GM18517 (cell line): Measurements from ENCODE around the gene HNRNPUL1.
A peak's percentile ranks its signal among the peaks of the same experiment; 100 is the strongest.

ENCODE experiments used
- ATAC-seq: cut with Tn5 transposase; IDR thresholded peaks from one replicate; pipeline ENCODE4 v1.9.1; 2021; ENCODE audit warnings: mild to moderate bottlenecking, moderate library complexity; ENCODE audit not compliant: unreplicated experiment

HNRNPUL1 gene

DNA sequence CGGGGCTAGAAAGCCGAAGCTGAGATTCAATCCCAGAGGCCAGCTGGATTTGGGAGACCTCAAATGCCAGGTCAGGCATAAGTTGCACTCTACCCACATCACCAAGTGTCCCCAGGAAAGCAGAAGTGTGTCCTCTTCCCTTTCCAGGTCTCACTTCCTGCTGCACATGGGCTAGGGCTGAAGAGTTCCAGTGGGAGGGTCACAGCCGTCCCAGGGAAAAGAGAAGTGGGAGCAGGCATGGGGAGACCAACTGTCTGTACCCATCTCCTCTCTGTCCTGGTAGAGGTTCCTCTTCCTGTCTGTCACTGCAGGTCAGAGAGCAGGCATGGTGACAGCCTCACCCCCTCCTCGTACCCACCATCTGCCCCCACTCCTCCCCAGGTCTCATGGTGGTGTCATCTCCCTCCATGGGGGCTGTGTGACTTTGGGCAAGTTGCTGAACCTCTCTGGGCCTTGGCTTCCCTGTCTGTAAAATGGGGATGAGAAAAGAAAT, 30.4 kb upstream of the HNRNPUL1 start:
- no peak for ATAC-seq

DNA sequence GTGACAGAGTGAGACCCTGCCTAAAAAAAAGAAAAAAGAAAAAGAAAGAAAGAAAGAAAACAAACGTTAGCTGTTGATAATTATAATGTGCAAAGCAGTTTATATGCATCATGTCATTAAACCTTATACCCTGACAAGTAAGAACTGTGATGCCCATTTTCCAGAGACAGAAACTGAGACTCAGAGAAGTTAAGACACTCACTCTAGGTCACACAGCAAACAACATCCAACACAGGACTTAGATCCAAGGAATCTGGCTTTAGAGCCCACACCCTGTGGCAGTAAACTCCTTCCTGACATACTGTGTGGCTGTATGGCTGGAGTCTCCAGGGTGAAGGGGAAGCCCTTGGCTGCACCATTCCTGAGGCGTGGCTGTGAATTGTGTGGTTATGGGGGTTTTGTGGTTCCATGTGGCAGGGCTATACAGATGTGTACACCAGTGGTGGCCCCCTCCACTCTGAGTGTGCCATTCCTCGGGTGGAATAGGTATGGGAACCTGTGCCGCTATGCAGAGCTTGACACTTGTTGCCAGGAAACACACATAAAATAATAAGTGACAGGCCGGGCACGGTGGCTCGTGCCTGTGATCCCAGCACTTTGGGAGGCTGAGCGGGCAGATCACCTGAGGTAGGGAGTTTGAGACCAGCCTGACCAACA, 29.5 kb upstream of the HNRNPUL1 start:
- ATAC-seq, result no peak

DNA sequence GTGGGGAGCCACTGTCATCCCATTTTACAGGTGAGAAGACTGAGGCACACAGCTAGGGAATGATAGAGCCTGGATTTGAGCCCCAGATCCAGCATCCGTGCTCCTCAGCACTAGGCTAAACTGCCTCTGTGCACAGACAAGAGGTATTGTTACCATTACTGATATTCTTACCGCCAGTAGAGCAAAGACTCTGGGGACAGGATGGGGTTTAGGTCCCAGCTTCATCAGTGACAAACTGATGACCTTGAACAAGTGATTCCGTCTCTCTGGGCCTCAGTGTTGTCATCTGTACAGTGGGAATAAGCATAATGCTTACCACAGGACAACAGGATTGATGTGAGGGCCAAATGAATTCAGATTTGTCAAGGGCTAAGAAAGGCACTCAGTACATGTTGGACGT, 28.7 kb upstream of the HNRNPUL1 start:
- no peak for ATAC-seq

DNA sequence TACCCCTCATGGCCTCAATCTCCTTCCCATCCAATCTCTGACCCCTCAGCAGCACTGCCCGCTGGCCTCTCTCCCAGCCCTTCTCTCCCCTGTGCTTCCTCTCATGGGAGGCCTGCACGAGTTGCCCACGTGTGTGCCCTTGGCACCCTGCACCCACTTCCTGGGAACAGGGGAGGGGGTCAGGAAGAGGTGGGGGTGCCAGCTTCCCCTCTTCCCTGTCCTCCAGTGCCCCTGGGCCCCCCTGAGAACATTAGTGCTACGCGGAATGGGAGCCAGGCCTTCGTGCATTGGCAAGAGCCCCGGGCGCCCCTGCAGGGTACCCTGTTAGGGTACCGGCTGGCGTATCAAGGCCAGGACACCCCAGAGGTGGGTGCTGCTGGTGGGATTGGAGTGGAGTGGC, 25.9 kb upstream of the HNRNPUL1 start:
- ATAC-seq, result no peak

DNA sequence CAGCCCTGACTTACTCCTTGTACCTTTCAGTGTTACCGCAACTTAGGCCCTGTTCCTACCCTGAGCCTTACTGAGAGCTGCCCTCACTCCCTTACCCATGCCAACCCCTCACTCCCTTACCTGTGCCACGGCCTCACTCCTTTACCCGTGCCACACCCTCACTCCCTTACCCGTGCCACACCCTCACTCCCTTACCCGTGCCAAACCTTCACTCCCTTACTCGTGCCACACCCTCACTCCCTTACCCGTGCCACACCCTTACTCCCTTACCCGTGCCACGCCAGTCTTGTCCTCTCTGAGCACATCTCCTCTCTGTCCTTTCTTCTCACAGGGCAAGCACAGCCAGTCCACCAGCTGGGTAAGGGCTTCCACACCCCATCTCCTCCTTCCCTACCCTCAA, 24.8 kb upstream of the HNRNPUL1 start:
- no peak for ATAC-seq

DNA sequence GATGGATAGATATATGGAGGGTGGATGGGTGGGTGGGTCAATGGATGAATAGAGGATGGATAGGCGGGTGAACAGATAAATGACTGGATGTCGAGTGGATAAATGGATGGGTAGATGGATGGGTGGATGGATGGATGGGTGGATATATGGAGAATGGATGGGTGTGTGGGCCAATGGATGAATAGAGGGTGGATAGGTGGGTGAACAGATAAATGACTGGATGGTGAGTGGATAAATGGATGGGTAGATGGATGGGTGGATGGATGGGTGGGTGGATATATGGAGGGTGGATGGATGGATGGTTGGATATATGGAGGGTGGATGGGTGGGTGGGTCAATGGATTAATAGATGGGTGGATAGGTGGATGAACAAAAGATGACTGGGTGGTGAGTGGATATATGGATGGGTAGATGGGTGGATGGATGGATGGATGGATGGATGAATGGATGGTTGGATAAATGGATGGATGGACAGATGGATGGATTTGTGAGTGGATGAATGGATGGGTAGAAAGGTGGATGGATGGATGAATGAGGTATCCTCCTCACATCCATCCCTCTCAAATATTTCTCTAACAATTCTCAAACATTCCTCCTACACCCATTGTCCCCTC, 24.1 kb upstream of the HNRNPUL1 start:
- ATAC-seq, result no peak

DNA sequence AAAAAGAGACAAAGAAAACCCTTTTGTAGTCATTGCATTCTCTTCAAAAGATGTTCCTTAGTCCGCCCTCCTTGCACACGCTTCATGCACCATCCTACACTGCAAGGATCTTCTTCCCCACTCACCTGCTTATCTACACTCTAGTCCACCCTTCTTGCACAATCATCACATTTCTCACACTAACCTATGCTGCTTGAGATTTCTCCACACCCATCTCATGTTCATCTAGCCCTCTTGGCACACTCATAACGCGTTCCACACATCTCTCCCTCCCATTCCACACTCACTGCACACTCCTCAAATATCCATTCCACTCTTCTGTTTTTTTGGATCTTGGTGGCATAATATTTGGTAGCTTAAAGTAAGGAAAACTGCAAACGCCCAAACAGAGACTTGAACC, 22.3 kb upstream of the HNRNPUL1 start:
- no peak for ATAC-seq

DNA sequence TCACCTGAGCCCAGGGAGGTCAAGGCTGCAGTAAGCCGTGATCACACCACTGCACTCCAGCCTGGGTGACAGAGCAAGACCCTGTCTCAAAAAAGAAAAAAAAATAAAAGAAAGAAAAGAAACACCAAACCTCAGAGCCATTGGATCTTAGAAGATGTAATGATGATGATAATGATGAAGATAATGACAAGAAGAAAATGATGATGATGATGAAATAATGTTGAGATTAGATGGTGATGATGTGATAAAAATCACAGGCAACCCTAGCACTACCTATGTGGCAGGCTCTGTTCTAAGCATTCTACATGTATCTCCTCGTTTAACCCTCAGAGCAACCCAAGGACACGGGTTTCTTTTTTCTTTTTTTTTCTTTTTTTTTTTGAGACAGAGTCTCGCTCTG, 20.1 kb upstream of the HNRNPUL1 start:
- no peak for ATAC-seq

DNA sequence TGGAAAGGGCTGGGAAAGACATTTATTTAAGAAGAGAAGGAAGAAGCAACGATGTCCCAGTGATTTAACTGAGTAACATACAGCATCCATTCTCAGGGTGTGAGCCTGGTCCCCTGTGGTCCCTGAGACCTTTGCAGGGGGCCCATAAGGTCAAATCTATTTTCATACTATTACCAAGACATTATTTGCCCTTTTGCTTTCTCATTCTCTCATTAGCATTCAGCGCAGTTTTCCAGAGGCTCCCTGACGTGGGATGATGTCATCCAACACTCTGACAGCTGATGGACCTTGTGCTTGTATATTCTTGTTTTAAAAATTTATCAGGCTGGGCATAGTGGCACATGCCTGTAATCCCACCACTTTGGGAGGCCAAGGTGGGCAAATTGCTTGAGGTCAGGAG, 18.3 kb upstream of the HNRNPUL1 start:
- ATAC-seq, result no peak

DNA sequence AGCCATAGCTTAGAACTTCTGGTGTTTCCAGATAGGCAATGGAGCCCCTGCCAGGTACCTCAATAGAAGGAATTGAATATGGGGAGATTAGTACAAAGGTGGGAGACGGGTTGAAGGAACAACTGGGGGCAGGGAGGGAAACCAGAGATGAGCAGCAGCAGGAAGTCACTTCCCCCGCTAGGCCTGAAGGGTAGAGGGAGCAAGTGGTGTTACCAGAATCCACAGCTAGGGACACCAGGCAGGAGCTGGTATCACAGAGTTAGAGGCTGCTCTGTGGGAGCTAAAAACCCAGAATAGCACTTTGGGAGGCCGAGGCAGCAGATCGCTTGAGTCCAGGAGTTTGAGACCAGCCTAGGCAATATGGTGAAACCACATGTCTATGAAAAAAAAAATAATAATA, 15.3 kb upstream of the HNRNPUL1 start:
- no peak for ATAC-seq

DNA sequence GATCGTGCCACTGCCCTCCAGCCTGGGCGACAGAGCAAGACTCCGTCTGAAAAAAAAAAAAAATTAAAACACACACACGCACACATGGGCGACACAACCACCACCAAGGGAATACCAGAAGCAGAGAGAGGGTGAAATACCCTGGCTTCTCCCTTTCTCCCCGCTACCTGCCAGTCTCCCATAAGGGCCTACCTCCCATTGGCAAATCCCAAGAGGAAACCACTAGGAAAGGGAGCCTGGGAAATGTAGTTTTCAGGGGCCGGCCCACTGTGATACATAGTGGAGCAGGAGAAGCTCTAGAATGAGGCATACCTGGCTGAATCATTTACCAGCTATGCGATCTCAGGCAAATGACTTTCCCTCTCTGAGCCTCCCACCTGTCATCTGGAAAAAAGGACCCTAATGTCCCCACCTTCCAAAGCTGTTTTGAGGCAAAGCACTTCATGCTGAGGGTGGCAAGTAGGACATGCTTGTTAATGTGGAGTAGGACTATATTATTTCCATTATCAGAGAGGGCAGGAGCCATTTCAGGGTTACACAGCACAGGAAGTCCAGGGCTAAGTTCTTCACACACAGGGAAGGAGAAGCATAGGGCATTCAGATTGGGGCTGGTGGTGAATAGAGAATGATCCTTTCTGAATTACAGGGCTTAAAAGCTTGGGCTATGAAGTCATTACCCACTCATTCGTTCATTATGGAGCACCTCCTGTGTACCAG, 14.3 kb upstream of the HNRNPUL1 start:
- ATAC-seq, result no peak

DNA sequence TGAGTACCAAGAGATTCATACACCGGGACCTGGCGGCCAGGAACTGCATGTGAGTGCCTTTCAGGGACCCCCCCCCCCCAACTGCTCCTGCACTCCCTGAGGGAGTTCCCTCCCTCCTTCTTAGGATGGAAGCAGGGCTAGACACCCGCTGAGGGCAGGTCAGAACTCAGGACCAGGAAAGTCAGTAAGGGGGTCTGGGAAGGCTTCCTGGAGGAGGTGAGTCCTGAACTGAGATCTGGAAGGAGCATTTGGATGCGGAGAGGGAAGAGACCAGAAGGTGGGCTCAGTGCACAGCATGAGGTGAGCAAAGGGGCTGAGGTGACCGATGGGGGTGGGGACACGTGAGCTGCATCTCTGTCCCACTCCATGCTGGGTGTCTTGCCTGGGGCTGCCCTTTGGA, 10.5 kb upstream of the HNRNPUL1 start:
- no peak for ATAC-seq

DNA sequence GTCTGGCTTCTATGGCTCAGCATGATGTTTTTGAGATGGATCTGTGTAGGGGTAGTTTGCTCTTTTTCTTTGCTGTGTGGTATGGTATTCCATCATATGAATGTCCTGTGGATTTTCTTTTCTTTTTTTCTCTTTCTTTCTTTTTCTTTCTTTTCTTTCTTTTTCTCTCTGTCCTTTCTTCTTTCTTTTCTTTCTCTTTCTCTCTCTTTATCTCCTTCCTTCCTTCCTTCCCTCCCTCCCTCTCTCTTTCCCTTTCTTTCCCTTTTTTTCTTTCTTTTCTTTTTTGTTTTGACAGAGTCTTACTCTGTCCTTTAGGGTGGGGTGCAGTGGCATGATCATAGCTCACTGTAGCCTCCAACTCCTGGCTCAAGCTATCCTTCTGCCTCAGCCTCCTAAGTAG, 9.0 kb upstream of the HNRNPUL1 start:
- no peak for ATAC-seq

DNA sequence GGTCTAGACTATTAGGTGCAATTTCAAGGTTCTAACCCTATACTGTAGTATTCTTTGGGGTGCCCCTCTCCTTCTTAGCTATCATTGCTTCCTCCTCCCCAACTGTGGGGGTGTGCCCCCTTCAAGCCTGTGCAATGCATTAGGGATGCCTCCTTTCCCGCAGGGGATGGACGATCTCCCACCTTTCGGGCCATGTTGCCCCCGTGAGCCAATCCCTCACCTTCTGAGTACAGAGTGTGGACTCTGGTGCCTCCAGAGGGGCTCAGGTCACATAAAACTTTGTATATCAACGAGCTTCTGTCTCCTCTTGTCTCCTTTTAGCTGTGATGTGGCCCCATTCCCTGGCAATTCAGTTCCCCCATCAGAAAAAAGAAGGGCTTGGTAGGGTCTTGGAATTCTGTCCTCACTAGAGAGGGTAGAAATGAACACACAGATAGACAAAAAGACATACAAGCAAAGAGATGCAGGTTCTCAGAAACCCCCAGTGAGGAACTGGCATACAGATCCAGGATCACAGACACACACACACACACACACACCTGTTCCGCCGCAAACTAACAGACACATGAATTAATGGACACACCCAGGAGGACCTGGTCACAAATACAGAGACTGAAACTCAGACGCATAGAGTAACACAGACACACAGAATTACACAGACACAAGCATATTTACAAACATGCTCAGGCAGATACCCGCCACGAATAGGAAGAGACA, 2.5 kb upstream of the HNRNPUL1 start:
- no peak for ATAC-seq

DNA sequence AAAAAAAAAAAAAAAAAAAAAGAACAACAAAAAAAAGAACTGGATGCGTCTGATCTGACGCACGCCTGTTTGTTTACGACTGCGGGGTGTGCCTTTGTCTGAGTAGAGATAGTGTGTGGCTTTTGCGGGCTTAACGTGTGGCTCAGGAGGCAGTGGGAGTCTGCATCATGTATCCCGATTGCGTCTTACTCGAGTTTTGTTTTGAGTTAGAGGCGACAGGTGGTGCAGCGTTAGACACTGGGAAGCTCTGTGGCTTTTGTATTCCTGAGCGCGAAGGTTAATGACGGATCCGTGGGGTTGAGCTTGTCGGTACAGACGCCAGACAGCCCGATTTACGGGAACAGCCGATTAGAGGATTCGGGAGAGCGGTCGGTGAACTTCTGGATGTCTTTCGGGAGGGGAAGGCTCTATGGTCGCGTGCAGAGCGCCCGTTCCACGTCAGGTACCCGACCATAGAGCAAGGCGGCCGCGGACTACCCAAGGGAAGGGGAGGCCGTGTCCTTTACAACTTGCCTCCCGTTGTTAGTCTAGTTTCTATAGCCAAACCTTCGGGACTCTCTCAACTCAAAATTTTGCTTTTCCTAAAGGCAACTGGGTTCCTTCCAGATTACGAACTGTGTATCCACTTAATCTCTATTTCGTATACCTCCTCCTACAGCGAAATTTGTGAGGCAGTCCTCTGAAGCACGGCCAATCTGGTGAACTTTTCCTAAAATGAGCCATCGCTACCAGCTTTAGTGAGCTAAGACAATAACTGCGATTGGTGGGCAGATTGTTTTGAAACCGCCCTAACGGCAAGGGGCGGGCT, 926 bp upstream of the HNRNPUL1 start:
- ATAC-seq, result peak; percentile 8

DNA sequence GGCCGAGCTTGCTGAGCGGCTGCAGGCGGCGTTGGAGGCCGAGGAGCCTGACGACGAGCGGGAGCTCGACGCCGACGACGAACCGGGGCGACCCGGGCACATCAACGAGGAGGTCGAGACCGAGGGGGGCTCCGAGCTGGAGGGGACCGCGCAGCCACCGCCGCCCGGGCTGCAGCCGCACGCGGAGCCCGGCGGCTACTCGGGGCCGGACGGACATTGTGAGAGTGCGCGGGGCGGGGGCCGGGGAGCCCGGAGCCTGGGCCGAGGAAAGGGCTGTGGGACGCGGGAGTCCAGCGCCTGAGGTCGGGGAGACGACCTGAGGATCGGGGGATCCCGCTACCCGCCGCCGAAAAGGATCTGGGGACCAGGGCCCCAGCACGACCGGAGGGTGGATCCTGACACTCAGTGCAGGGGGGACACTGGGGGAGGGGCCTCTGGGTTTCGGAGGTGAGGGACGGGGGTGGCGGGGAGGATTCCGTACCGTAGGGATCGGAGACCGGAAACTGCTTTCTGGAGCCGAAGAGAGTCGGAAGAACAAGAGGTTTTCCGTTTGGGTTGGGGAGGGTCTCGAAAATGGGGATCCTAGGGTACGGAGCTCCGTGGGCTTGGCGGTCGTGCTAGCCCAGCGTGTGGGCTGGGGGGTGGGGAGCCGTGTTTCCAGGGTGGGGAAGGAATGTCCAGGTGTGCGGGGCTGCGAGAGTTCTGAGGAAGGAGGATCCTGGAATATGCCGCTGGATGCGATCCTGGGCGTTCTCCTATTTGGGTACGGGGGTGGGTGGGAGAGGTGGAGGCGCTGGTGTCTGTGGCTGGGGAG, 616 bp downstream of the HNRNPUL1 start:
- ATAC-seq, result no peak

DNA sequence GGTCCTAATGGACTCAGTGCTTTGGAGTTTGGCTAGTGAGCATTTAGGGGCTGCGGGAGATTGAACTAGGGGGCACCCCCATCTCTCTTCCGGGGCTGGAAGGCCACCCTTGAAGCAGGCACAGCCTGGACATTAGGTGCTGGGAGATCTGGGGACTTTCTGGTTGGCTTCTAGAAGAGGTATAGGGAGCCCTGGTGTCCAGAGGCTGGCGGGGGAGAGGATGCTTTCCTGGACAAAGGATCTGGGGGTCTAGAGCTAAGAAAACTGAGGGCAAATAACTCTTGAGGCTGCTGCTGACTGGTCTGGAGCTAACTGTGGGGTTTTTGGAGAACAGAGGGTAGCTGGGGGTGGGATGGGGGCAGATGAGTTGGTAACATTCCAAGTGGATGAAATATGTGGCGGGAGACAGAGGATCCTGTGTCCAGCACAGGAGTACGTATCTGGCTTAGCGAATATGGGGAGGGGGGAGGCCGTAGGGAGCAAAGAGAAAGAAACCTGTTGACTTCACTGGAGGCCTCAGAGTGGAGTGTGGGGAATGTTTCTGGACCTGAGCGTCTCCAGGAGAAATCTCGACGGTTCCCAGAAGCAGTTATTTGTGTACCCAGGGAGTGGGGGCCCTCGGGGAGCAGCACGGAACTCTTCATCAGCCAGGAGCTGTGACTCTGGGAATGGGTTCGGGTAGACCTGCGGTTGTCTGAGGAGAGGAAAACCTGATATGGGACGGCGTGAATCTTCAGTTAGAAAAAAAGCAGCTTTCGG, 1.4 kb downstream of the HNRNPUL1 start:
- ATAC-seq, result no peak

DNA sequence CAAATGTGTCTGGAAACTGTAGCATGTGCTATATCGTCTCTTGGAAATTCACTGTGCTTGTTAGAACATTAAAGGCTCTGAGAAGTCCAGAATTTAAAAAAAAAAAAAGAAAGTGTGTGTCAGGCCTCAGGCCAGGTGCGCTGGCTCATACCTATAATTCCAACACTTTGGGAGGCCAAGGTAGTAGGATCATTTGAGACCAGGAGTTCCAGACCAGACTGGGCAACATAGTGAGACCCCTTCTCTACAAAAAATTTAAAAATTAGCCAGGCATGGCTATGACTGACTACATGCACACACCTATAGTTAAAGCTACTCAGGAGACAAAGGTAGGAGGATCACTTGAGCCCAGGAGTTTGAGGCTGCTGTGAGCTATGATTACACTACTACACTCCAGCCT, 4.9 kb downstream of the HNRNPUL1 start:
- no peak for ATAC-seq

DNA sequence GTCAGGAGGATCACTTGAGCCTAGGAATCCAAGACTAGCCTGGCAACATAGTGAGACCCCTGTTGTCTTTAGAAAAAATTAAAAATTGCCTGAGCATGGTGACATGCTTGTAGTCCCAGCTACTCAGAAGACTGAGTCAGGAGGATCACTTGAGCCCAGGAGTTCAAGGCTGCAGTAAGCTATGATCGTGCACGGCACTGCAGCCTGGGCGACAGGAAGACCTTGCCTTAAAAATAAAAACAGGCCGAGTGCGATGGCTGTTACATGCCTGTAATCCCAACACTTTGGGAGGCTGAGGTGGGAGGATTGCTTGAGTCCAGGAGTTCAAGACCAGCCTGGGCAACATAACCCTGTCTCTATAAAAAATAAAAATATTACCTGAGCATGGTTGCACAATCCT, 5.4 kb downstream of the HNRNPUL1 start:
- no peak for ATAC-seq
